Endothelial cell of umbilical vein (primary cell): ENCODE results near the gene SORL1. TPM values are rescaled to one million over a fixed set of nuclear protein-coding genes. Genes with fewer than 3 reads are reported as not detected.

ENCODE experiments used
- BruUV-seq: library from RNA; stranded (reverse); fragments of 400-500 nt; replicated peaks from 2 replicates; lab custom pipeline; 2021; lab: Mats Ljungman, UMichigan
- CTCF ChIA-PET: fragments of 300-600, 350-600 bp; sonication (Branson Sonifier 250); formaldehyde crosslinking; loops from one replicate; lab custom pipeline; 2021; ENCODE audit warnings: antibody characterized with exemption, inconsistent platforms; lab: Charles Lee
- POLR2A ChIA-PET: fragments of 300-600, 350-600 bp; sonication (Branson Sonifier 250); formaldehyde crosslinking; loops from one replicate; lab custom pipeline; 2021; ENCODE audit warnings: antibody characterized with exemption, inconsistent platforms; lab: Charles Lee
- DNase-seq: peaks from one replicate; pipeline ENCODE4 v3.0.0-alpha.2; 2011; ENCODE audit warnings: low read depth, low spot score
- FAIRE-seq: peaks from 2 replicates; lab custom pipeline; 2011; peaks lifted over from hg19 to GRCh38; lab: Jason Lieb, UNC
- H2AFZ ChIP-seq: 2 replicates; pipeline ENCODE4 v1.6.0; 2012; ENCODE audit warnings: low read depth, low read length, control low read depth, inconsistent platforms
- H3K27ac ChIP-seq: 2 replicates; pipeline ENCODE4 v1.5.1; 2011; ENCODE audit warnings: low read depth, mild to moderate bottlenecking, control low read depth, low read length, moderate library complexity; ENCODE audit not compliant: insufficient read depth
- H3K27me3 ChIP-seq, 2 experiments: 2 replicates each; pipeline versions ENCODE4 v1.6.0 to v1.6.1; 2011; ENCODE audit warnings: low read length in 2 of 2, mixed read lengths in 1 of 2; ENCODE audit not compliant: control insufficient read depth in 2 of 2, insufficient read depth in 2 of 2
- H3K36me3 ChIP-seq, 2 experiments: 2 replicates in 1 of 2; 3 replicates in 1 of 2; pipeline ENCODE4 v1.5.1; 2011; ENCODE audit warnings: low read length in 2 of 2, mild to moderate bottlenecking in 1 of 2, moderate library complexity in 1 of 2; ENCODE audit not compliant: control insufficient read depth in 2 of 2, insufficient read depth in 2 of 2; ENCODE audit errors: extremely low read depth in 1 of 2
- H3K4me1 ChIP-seq: 3 replicates; pipeline ENCODE4 v1.5.1; 2011; ENCODE audit warnings: mild to moderate bottlenecking, low read length; ENCODE audit not compliant: control insufficient read depth, insufficient read depth; ENCODE audit errors: extremely low read depth
- H3K4me2 ChIP-seq: 2 replicates; pipeline ENCODE4 v1.6.1; 2011; ENCODE audit warnings: low read length, control low read depth, mixed read lengths; ENCODE audit not compliant: insufficient read depth
- H3K4me3 ChIP-seq, 3 experiments: fragments of 200-600 bp in 1 of 3; sonication (generic), shearing (Covaris generic) in 1 of 3; replicated peaks in 1 of 3; 2 replicates each; pipeline ENCODE4 v1.5.1; 2011 to 2016; ENCODE audit warnings: control low read depth in 3 of 3, low read length in 3 of 3, mild to moderate bottlenecking in 2 of 3, inconsistent platforms in 1 of 3, low read depth in 1 of 3, moderate library complexity in 1 of 3; ENCODE audit not compliant: insufficient read depth in 1 of 3
- H3K79me2 ChIP-seq: 2 replicates; pipeline ENCODE4 v1.6.0; 2012; ENCODE audit warnings: low read length, inconsistent platforms; ENCODE audit not compliant: control insufficient read depth, insufficient read depth
- H3K9ac ChIP-seq: replicated peaks from 2 replicates; pipeline ENCODE3; 2011; ENCODE audit warnings: low read length, control low read depth; ENCODE audit not compliant: insufficient read depth; ENCODE audit errors: extremely low read depth
- H3K9me1 ChIP-seq: replicated peaks from 3 replicates; pipeline ENCODE4 v1.6.0; 2011; ENCODE audit warnings: mild to moderate bottlenecking, low read length; ENCODE audit not compliant: control insufficient read depth, insufficient read depth; ENCODE audit errors: extremely low read depth
- H3K9me3 ChIP-seq: replicated peaks from 2 replicates; pipeline ENCODE4 v1.5.1; 2012; ENCODE audit warnings: low read length, inconsistent platforms; ENCODE audit not compliant: control insufficient read depth, insufficient read depth
- H4K20me1 ChIP-seq: replicated peaks from 2 replicates; pipeline ENCODE3; 2011; ENCODE audit warnings: mild to moderate bottlenecking, low read length; ENCODE audit not compliant: control insufficient read depth, insufficient read depth; ENCODE audit errors: extremely low read depth
- CTCF ChIP-seq, 2 donors: IDR thresholded peaks; 1 replicate in 1 of 2; 2 replicates in 1 of 2; pipeline ENCODE4 v1.5.1; 2011; ENCODE audit warnings: low read length in 2 of 2, mild to moderate bottlenecking in 2 of 2, moderate library complexity in 2 of 2, control low read depth in 1 of 2, inconsistent platforms in 1 of 2, low read depth in 1 of 2; ENCODE audit not compliant: insufficient read depth in 1 of 2; ENCODE audit errors: extremely low read depth in 1 of 2
- EZH2 ChIP-seq: IDR thresholded peaks from 2 replicates; pipeline ENCODE4 v1.6.1; 2012; ENCODE audit warnings: borderline replicate concordance, low read depth, mild to moderate bottlenecking, moderate library complexity, low read length, inconsistent platforms; ENCODE audit not compliant: severe bottlenecking
- FOS ChIP-seq: IDR thresholded peaks from 2 replicates; pipeline ENCODE4 v1.6.1; 2011; ENCODE audit warnings: mild to moderate bottlenecking, low read length, moderate library complexity, borderline replicate concordance; ENCODE audit not compliant: insufficient read depth
- GATA2 ChIP-seq: IDR thresholded peaks from 2 replicates; pipeline ENCODE4 v1.7.0; 2011; ENCODE audit warnings: low read depth, mild to moderate bottlenecking, moderate library complexity, mixed read lengths, low read length; ENCODE audit not compliant: insufficient read length, insufficient read depth
- JUN ChIP-seq: IDR thresholded peaks from 2 replicates; pipeline ENCODE4 v1.6.1; 2011; ENCODE audit warnings: borderline replicate concordance, low read depth; ENCODE audit not compliant: insufficient read length, insufficient read depth
- MAX ChIP-seq: IDR thresholded peaks from 2 replicates; pipeline ENCODE4 v1.6.1; 2011; ENCODE audit not compliant: insufficient read depth, insufficient read length
- MYC ChIP-seq: IDR thresholded peaks from one replicate; pipeline ENCODE4 v1.6.1; 2011; ENCODE audit warnings: mild to moderate bottlenecking, low read depth, low read length
- POLR2A ChIP-seq: IDR thresholded peaks from 2 replicates; pipeline ENCODE4 v1.6.1; 2012; ENCODE audit warnings: low read depth, mild to moderate bottlenecking, control low read depth, low read length
- POLR2AphosphoS5 ChIP-seq: IDR thresholded peaks from 2 replicates; pipeline ENCODE4 v1.6.1; 2012; ENCODE audit warnings: low read depth, mild to moderate bottlenecking, control low read depth, low read length, moderate library complexity; ENCODE audit not compliant: insufficient read depth
- dilution Hi-C: fragments of 300-500 bp; cut with MboI; formaldehyde crosslinking; loops from one replicate; pipeline ENCODE4 v1.15.0; 2019; ENCODE audit warnings: low sequenced_read_pairs; ENCODE audit not compliant: extremely low pct_ligation_motif_present
- intact Hi-C: fragments of 100-400 bp; cut with micrococcal nuclease; formaldehyde crosslinking; loops from one replicate; pipeline ENCODE4 v1.10.0; 2022
- polyA plus RNA-seq, 4 experiments: library from polyadenylated mRNA; depleted of rRNA in 3 of 4; stranded (reverse) in 3 of 4; unstranded in 1 of 4; fragments of >200 nt; gene quantifications; 2 replicates each; pipeline versions ENCODE4 v1.2.1 to v1.2.3, GENCODE V29; 2011 to 2012; ENCODE audit warnings: missing spikeins in 1 of 4
- total RNA-seq: library from RNA; stranded (reverse); gene quantifications from 2 replicates; pipeline ENCODE4 v1.2.3, GENCODE V29; 2021

SORL1 gene
- total and polyA plus RNA-seq, 2 donors (not counting 3 experiments of a cell fraction or from before 2014, with no cell fraction given): 0.17 to 0.31 TPM

DNA sequence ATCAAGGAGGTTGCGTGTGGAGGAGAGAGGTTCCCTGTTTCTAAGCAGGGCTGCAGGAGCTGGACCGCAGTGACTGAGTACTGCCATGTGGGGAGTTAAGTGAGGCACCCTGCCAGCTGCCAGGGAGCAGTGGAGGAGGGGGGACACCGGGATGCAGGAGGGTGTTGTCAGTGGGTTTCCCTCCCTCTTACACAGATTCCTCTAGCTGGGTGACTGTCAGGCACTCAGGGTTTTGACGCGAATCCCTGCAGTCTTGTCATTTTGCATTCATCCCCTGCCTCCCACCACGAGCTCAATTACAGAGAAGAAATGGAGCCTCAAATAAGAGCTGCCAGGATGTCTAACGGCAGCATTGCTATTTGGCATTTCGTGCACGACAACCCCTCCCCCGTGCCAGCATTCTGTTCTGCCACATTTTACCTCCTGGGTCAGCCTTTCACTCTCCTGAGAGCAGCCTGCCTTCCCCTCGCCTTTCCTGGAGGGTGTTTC, 120.5 kb downstream of the SORL1 start:
- no peaks in the 10 kb centered on the region for H3K36me3 ChIP-seq
- ChIA-PET CTCF (interaction anchor here (1.5 to 1.7 kb wide), 3 partner anchors 106 to 143 kb away, joined by 3 to 6 read pairs (median 4); no protein-coding TSS in a partner anchor), POLR2A (no interaction called here)
- dilution Hi-C loops: no loop called here
- no peaks in the 10 kb centered on the region for H3K4me1 ChIP-seq
- intact Hi-C loops: no loop called here
- H3K27me3 ChIP-seq: no peaks in the 10 kb centered on the region
- no peak for TF ChIP-seq POLR2AphosphoS5
- no peak for TF ChIP-seq CTCF (IDR thresholded peaks at IDR 0.05; ENCODE audit: extremely low read depth in 1 of 2, insufficient read depth in 1 of 2, low read depth in 1 of 2, low read length in 2 of 2)
- no peak for TF ChIP-seq MAX
- TF ChIP-seq GATA2: no peak
- no peak for TF ChIP-seq POLR2A
- no peak for TF ChIP-seq MYC
- no peak for TF ChIP-seq JUN
- no peak for TF ChIP-seq FOS
- TF ChIP-seq EZH2: no peak
- no peak overlapping the region for H3K9ac ChIP-seq
- no peak overlapping the region for H3K4me3 ChIP-seq
- H4K20me1 ChIP-seq: no peaks in the 10 kb centered on the region
- FAIRE-seq (no peak), DNase-seq (no peak)
- H3K27ac ChIP-seq: no peak overlapping the region
- H3K9me1 ChIP-seq: no peaks in the 10 kb centered on the region
- H2AFZ ChIP-seq: no peak overlapping the region
- H3K4me2 ChIP-seq: no peak overlapping the region
- BruUV-seq: no TSS peak
- no peaks in the 10 kb centered on the region for H3K9me3 ChIP-seq
- H3K79me2 ChIP-seq: no peaks in the 10 kb centered on the region
